Naive thymus-derived CD8-positive, alpha-beta T cell (primary cell): ENCODE results near the gene DTL. TPM values are rescaled to one million over a fixed set of nuclear protein-coding genes. Genes with fewer than 3 reads are reported as not detected.
A peak's percentile ranks its signal among the peaks of the same experiment; 100 is the strongest.

Source experiments
- ATAC-seq, 2 donors: fragments of 150-1000 bp; cut with Tn5 transposase in 1 of 2; sonication (Bioruptor Pico), chemical (Tn5 transposase) in 1 of 2; 1 replicate in 1 of 2; 2 replicates in 1 of 2; pipeline ENCODE4 v1.10.0; 2021; ENCODE audit warnings: mild to moderate bottlenecking in 2 of 2, moderate library complexity in 2 of 2
- POLR2A ChIA-PET: fragments of 350-600 bp; sonication (Branson Sonifier 250); formaldehyde crosslinking; loops from one replicate; lab custom pipeline; 2021; ENCODE audit warnings: antibody characterized with exemption; lab: Charles Lee
- DNase-seq, 10 donors: peaks; one replicate each; pipeline versions ENCODE4 v3.0.0 to v3.0.0-alpha.2; 2020 to 2022
- H3K27ac Mint-ChIP-seq, 10 donors: one replicate each; pipeline ENCODE4 v1.8.0; 2020 to 2022; ENCODE audit warnings: mild to moderate bottlenecking in 10 of 10, mixed read lengths in 10 of 10, moderate library complexity in 4 of 10, inconsistent platforms in 1 of 10
- H3K27me3 Mint-ChIP-seq, 5 donors: one replicate each; pipeline ENCODE4 v1.8.0; 2021 to 2022; ENCODE audit warnings: mixed read lengths in 5 of 5
- H3K36me3 Mint-ChIP-seq, 3 donors: one replicate each; pipeline ENCODE4 v1.8.0; 2020 to 2022; ENCODE audit warnings: mixed read lengths in 3 of 3, mild to moderate bottlenecking in 2 of 3, inconsistent platforms in 1 of 3
- H3K4me1 Mint-ChIP-seq, 4 donors: one replicate each; pipeline ENCODE4 v1.8.0; 2021 to 2022; ENCODE audit warnings: mixed read lengths in 4 of 4
- H3K4me3 Mint-ChIP-seq, 10 donors: one replicate each; pipeline ENCODE4 v1.8.0; 2020 to 2022; ENCODE audit warnings: mild to moderate bottlenecking in 10 of 10, mixed read lengths in 10 of 10, moderate library complexity in 6 of 10, inconsistent platforms in 1 of 10
- H3K9me3 Mint-ChIP-seq, 9 donors: one replicate each; pipeline ENCODE4 v1.8.0; 2020 to 2022; ENCODE audit warnings: mixed read lengths in 9 of 9, mild to moderate bottlenecking in 3 of 9, inconsistent platforms in 1 of 9, moderate library complexity in 1 of 9
- polyA plus RNA-seq, 3 donors: library from polyadenylated mRNA; unstranded; fragments of 300-500 nt; fragmentation: Illumina TruSeq; gene quantifications; one replicate each; pipeline ENCODE4 v1.2.3, GENCODE V29; 2021
- total RNA-seq, 8 experiments: library from RNA in 2 of 8; stranded (reverse) in 2 of 8; gene quantifications; one replicate each; pipeline ENCODE4 v1.2.3 and lab custom pipeline; 2021 to 2026

DTL gene
- total and polyA plus RNA-seq, 5 experiments from 2014 or later = 0.11 to 0.62 (median 0.34) TPM

- no peak for ATAC-seq
- Mint-ChIP-seq H3K9me3 (no peaks in the 10 kb centered on the region), H3K4me3 (no peak overlapping the region), H3K27me3 (no peaks in the 10 kb centered on the region), H3K36me3 (no peaks in the 10 kb centered on the region), H3K4me1 (peaks cover 3 to 15% (median 11%) of the 10 kb centered on the region in 4 donors), H3K27ac (no peak overlapping the region)
- POLR2A ChIA-PET = no interaction called here
- no peak for DNase-seq
Measured at GRCh38 chr1:212106286-212106792, 70.8 kb downstream of the DTL start.

GRCh38 chr1:212107481-212107880 is 71.9 kb downstream of the DTL start:
- H3K4me1 Mint-ChIP-seq = peaks cover 3 to 15% (median 11%) of the 10 kb centered on the region in 4 donors
- H3K36me3 Mint-ChIP-seq = no peaks in the 10 kb centered on the region
- H3K27ac Mint-ChIP-seq = peak overlapping the region in 4 of 10 donors; percentile 9 to 73 (median 38)
- H3K4me3 Mint-ChIP-seq = peak overlapping the region in 4 of 10 donors; percentile 18 to 40 (median 30)
- H3K9me3 Mint-ChIP-seq = no peaks in the 10 kb centered on the region
- POLR2A ChIA-PET = no interaction called here
- ATAC-seq (peak in 1 of 2 donors; percentile 53), DNase-seq (peak in 3 of 10 donors; percentile 13 to 18 (median 16))
- no peaks in the 10 kb centered on the region for H3K27me3 Mint-ChIP-seq

GRCh38 chr1:212108187-212108586 is 72.6 kb downstream of the DTL start:
- POLR2A ChIA-PET = no interaction called here
- H3K4me3 Mint-ChIP-seq = no peak overlapping the region
- ATAC-seq = no peak
- no peaks in the 10 kb centered on the region for H3K9me3 Mint-ChIP-seq
- no peaks in the 10 kb centered on the region for H3K27me3 Mint-ChIP-seq
- no peaks in the 10 kb centered on the region for H3K36me3 Mint-ChIP-seq
- DNase-seq = no peak
- no peak overlapping the region for H3K27ac Mint-ChIP-seq
- H3K4me1 Mint-ChIP-seq = peaks cover 3 to 15% (median 11%) of the 10 kb centered on the region in 4 donors

GRCh38 chr1:212108981-212109380 is 73.4 kb downstream of the DTL start:
- no peaks in the 10 kb centered on the region for H3K36me3 Mint-ChIP-seq
- DNase-seq = no peak
- no peak for ATAC-seq

GRCh38 chr1:212109728-212110127 is 74.2 kb downstream of the DTL start:
- Mint-ChIP-seq H3K36me3 (no peaks in the 10 kb centered on the region), H3K27me3 (no peaks in the 10 kb centered on the region), H3K4me1 (peaks cover 3 to 15% (median 11%) of the 10 kb centered on the region in 4 donors), H3K27ac (no peak overlapping the region), H3K9me3 (no peaks in the 10 kb centered on the region), H3K4me3 (no peak overlapping the region)
- ATAC-seq (no peak), DNase-seq (no peak)
- POLR2A ChIA-PET = no interaction called here

More at GRCh38 chr1:212108981-212109380, 73.4 kb downstream of the DTL start:
- no peaks in the 10 kb centered on the region for H3K9me3 Mint-ChIP-seq
- POLR2A ChIA-PET = no interaction called here
- no peak overlapping the region for H3K4me3 Mint-ChIP-seq
- H3K27me3 Mint-ChIP-seq = no peaks in the 10 kb centered on the region
- no peak overlapping the region for H3K27ac Mint-ChIP-seq
- peaks cover 3 to 15% (median 11%) of the 10 kb centered on the region in 4 donors for H3K4me1 Mint-ChIP-seq

- DNase-seq (no peak), ATAC-seq (no peak)
- Mint-ChIP-seq H3K27me3 (no peaks in the 10 kb centered on the region), H3K4me1 (peaks cover 3 to 15% (median 11%) of the 10 kb centered on the region in 4 donors), H3K4me3 (no peak overlapping the region), H3K36me3 (no peaks in the 10 kb centered on the region), H3K27ac (no peak overlapping the region), H3K9me3 (no peaks in the 10 kb centered on the region)
- POLR2A ChIA-PET = no interaction called here
Measured at GRCh38 chr1:212110617-212111016, 75.1 kb downstream of the DTL start.

- DNase-seq = peak in 1 of 10 donors; percentile 4
- Mint-ChIP-seq H3K27ac (no peak overlapping the region), H3K4me3 (no peak overlapping the region), H3K9me3 (no peaks in the 10 kb centered on the region), H3K4me1 (peaks cover 3 to 13% (median 11%) of the 10 kb centered on the region in 4 donors), H3K27me3 (no peaks in the 10 kb centered on the region), H3K36me3 (no peaks in the 10 kb centered on the region)
- ATAC-seq = no peak
- POLR2A ChIA-PET = no interaction called here
Measured at GRCh38 chr1:212111536-212111935, 76.0 kb downstream of the DTL start.

- no peaks in the 10 kb centered on the region for H3K27me3 Mint-ChIP-seq
- no peak for DNase-seq
- no peak for ATAC-seq
- POLR2A ChIA-PET = no interaction called here
- peaks cover 0 to 2% (median 0%) of the 10 kb centered on the region in 4 donors for H3K4me1 Mint-ChIP-seq
- H3K36me3 Mint-ChIP-seq = no peaks in the 10 kb centered on the region
- no peak overlapping the region for H3K4me3 Mint-ChIP-seq
- no peak overlapping the region for H3K27ac Mint-ChIP-seq
- no peaks in the 10 kb centered on the region for H3K9me3 Mint-ChIP-seq
Measured at GRCh38 chr1:212113706-212114105, 78.2 kb downstream of the DTL start.

- no peaks in the 10 kb centered on the region for H3K9me3 Mint-ChIP-seq
- H3K27me3 Mint-ChIP-seq = no peaks in the 10 kb centered on the region
- H3K36me3 Mint-ChIP-seq = no peaks in the 10 kb centered on the region
- no peak for ATAC-seq
- no peak for DNase-seq
- peak overlapping the region in 2 of 10 donors; percentile 9 to 57 for H3K27ac Mint-ChIP-seq
- H3K4me1 Mint-ChIP-seq = peaks cover 0 to 6% (median under 1%) of the 10 kb centered on the region in 4 donors
- POLR2A ChIA-PET = interaction anchor here (0.7 kb wide), 1 partner anchor 33 kb away, joined by 3 read pairs; no protein-coding TSS in a partner anchor
- H3K4me3 Mint-ChIP-seq = no peak overlapping the region
Measured at GRCh38 chr1:212118167-212118871, 82.8 kb downstream of the DTL start.

- POLR2A ChIA-PET = no interaction called here
- H3K27me3 Mint-ChIP-seq = no peaks in the 10 kb centered on the region
Measured at GRCh38 chr1:212118872-212119260, 83.3 kb downstream of the DTL start.

GRCh38 chr1:212119397-212119837 is 83.9 kb downstream of the DTL start:
- H3K4me1 Mint-ChIP-seq = peaks cover 0 to 6% (median under 1%) of the 10 kb centered on the region in 4 donors
- H3K36me3 Mint-ChIP-seq = no peaks in the 10 kb centered on the region
- no peak for ATAC-seq
- H3K9me3 Mint-ChIP-seq = no peaks in the 10 kb centered on the region
- POLR2A ChIA-PET = no interaction called here
- DNase-seq = no peak
- peak overlapping the region in 1 of 10 donors; percentile 15 for H3K27ac Mint-ChIP-seq
- no peak overlapping the region for H3K4me3 Mint-ChIP-seq
- H3K27me3 Mint-ChIP-seq = no peaks in the 10 kb centered on the region

More at GRCh38 chr1:212118872-212119260, 83.3 kb downstream of the DTL start:
- DNase-seq (no peak), ATAC-seq (no peak)
- Mint-ChIP-seq H3K4me3 (no peak overlapping the region), H3K27ac (peak overlapping the region in 3 of 10 donors; percentile 9 to 57 (median 48)), H3K4me1 (peaks cover 0 to 6% (median under 1%) of the 10 kb centered on the region in 4 donors), H3K36me3 (no peaks in the 10 kb centered on the region), H3K9me3 (no peaks in the 10 kb centered on the region)

- Mint-ChIP-seq H3K9me3 (no peaks in the 10 kb centered on the region), H3K27me3 (no peaks in the 10 kb centered on the region), H3K4me3 (no peak overlapping the region), H3K27ac (peak overlapping the region in 1 of 10 donors; percentile 15), H3K4me1 (peaks cover 0 to 6% (median under 1%) of the 10 kb centered on the region in 4 donors), H3K36me3 (no peaks in the 10 kb centered on the region)
- no peak for DNase-seq
- POLR2A ChIA-PET = no interaction called here
- ATAC-seq = no peak
Measured at GRCh38 chr1:212119863-212120262, 84.3 kb downstream of the DTL start.

- H3K4me3 Mint-ChIP-seq = no peak overlapping the region
- H3K27ac Mint-ChIP-seq = no peak overlapping the region
- POLR2A ChIA-PET = no interaction called here
- H3K36me3 Mint-ChIP-seq = no peaks in the 10 kb centered on the region
- no peak for ATAC-seq
- H3K4me1 Mint-ChIP-seq = peaks cover 0 to 15% (median 4%) of the 10 kb centered on the region in 4 donors
- no peaks in the 10 kb centered on the region for H3K27me3 Mint-ChIP-seq
- H3K9me3 Mint-ChIP-seq = no peaks in the 10 kb centered on the region
- no peak for DNase-seq
Measured at GRCh38 chr1:212121779-212122178, 86.2 kb downstream of the DTL start.
